PFSK-1 (cell line): ENCODE data around the gene C10orf95.

Experiments used
- FOXP2 ChIP-seq: optimal IDR thresholded peaks from 2 replicates; pipeline ENCODE3; 2011; ENCODE audit warnings: borderline replicate concordance, control low read depth, inconsistent platforms; ENCODE audit not compliant: insufficient read depth; ENCODE audit errors: extremely low read length, extremely low read depth
- POLR2AphosphoS5 ChIP-seq: IDR thresholded peaks from 2 replicates; pipeline ENCODE4 v1.6.1; 2012; ENCODE audit warnings: low read depth, mild to moderate bottlenecking, control low read depth, low read length, moderate library complexity
- SIN3A ChIP-seq: IDR thresholded peaks from 2 replicates; pipeline ENCODE4 v1.6.1; 2012; ENCODE audit warnings: mild to moderate bottlenecking, low read length, moderate library complexity, borderline replicate concordance; ENCODE audit not compliant: insufficient read depth
- TAF1 ChIP-seq: IDR thresholded peaks from 2 replicates; pipeline ENCODE4 v1.6.1; 2012; ENCODE audit warnings: low read length, control low read depth, borderline replicate concordance; ENCODE audit not compliant: insufficient read depth
- TF ChIP-seq, protein P1 (sequence below), 2 experiments: IDR thresholded peaks; 2 replicates each; pipeline versions ENCODE4 v1.6.1 to v1.8.0; 2011 to 2012; ENCODE audit warnings: low read depth in 2 of 2, low read length in 2 of 2, control low read depth in 1 of 2, inconsistent platforms in 1 of 2, mild to moderate bottlenecking in 1 of 2, moderate library complexity in 1 of 2; ENCODE audit not compliant: insufficient read depth in 1 of 2

Gene C10orf95

DNA sequence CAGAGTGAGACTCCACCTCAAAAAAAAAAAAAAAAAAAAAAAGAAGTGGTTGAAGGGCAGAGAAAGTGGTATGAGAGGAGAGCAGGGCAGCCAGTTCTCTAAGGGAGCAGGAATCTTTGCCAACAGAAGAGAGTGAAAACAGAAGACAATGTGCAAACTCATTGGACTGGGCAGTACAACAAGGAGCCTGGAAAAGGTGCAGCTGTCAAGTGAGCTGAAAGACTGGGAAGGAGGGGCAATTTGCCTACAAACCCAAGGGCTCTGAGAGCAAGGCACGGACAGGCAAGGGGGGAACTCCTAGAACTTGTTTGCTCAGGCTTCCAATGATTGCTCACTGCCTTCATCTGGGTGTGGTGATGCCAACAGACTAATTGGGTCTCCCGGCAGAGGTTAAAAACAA is 41.6 kb upstream of the C10orf95 start:
- TF ChIP-seq, protein P1, sequence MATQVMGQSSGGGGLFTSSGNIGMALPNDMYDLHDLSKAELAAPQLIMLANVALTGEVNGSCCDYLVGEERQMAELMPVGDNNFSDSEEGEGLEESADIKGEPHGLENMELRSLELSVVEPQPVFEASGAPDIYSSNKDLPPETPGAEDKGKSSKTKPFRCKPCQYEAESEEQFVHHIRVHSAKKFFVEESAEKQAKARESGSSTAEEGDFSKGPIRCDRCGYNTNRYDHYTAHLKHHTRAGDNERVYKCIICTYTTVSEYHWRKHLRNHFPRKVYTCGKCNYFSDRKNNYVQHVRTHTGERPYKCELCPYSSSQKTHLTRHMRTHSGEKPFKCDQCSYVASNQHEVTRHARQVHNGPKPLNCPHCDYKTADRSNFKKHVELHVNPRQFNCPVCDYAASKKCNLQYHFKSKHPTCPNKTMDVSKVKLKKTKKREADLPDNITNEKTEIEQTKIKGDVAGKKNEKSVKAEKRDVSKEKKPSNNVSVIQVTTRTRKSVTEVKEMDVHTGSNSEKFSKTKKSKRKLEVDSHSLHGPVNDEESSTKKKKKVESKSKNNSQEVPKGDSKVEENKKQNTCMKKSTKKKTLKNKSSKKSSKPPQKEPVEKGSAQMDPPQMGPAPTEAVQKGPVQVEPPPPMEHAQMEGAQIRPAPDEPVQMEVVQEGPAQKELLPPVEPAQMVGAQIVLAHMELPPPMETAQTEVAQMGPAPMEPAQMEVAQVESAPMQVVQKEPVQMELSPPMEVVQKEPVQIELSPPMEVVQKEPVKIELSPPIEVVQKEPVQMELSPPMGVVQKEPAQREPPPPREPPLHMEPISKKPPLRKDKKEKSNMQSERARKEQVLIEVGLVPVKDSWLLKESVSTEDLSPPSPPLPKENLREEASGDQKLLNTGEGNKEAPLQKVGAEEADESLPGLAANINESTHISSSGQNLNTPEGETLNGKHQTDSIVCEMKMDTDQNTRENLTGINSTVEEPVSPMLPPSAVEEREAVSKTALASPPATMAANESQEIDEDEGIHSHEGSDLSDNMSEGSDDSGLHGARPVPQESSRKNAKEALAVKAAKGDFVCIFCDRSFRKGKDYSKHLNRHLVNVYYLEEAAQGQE (IDR thresholded peaks at IDR 0.05; ENCODE audit: insufficient read depth in 1 of 2, low read depth in 2 of 2, low read length in 2 of 2), result no peak
- TF ChIP-seq FOXP2 (no peak), POLR2AphosphoS5 (no peak), TAF1 (no peak), SIN3A (no peak)

DNA sequence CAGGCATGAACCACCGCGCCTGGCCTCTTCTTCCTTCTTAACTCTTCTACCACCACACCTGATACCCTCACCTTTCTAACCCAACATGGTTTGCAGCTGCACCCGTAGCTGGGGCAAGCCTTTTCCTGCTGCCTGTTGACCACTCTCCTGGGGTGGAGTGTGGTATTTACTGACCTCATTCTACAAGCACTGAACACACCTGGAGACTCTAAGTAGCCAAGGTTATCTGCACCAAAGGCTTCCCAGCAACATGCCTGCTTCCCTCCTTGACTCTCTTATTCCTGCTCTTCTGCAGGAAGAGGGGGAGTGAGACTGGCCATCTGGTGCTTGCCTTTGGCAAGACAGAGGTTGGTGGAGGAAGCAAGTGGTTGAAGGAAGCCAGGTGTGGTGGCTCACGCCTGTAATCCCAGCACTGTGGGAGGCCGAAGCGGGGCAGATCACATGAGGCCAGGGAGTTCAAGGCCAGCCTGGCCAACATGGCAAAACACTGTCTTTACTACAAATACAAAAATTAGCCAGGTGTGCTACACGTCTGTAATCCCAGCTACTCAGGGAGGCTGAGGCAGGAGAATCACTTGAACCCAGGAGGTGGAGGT is 41.1 kb upstream of the C10orf95 start:
- TF ChIP-seq POLR2AphosphoS5 (no peak), SIN3A (no peak), FOXP2 (no peak), TAF1 (no peak)
- TF ChIP-seq, protein P1 (IDR thresholded peaks at IDR 0.05; ENCODE audit: insufficient read depth in 1 of 2, low read depth in 2 of 2, low read length in 2 of 2), result no peak

GRCh38 chr10:102491136-102491535 is 39.8 kb upstream of the C10orf95 start:
- TF ChIP-seq, protein P1 (IDR thresholded peaks at IDR 0.05; ENCODE audit: insufficient read depth in 1 of 2, low read depth in 2 of 2, low read length in 2 of 2), result no peak
- TF ChIP-seq TAF1 (no peak), SIN3A (no peak), FOXP2 (no peak), POLR2AphosphoS5 (no peak)

DNA sequence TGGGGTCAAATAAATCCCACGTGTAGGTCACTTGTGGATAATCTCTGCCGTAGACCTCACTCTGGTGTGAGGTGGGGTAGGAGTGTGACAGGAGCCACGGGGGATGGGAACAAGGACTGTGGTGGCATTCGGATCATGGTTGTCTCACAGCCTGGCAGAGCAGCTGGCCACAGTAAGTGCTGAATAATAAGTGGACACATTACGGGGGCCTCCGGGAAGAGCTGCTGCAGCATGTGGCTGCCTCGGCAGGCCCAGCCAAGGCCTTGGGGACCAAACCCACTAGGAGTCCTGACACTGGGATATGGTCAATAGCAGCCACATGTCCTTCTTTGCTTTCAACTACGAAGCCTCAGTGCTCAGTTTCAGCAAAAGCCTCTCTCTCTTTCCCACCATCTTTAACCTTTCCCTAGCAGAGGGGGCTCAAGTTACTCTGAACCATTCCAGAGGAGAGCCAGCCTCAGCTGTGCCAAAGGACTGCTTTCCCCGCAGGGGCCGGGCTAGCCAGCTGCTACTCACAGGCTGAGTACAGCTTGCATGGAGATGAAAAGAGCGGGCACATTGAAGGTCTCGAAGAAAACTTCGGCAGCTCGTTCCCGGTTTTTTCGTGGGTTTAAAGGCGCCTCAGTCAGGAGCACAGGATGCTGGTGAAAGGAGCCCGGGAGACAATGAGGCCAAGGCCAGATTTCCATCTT is 33.9 kb upstream of the C10orf95 start:
- TF ChIP-seq, protein P1 (IDR thresholded peaks at IDR 0.05; ENCODE audit: insufficient read depth in 1 of 2, low read depth in 2 of 2, low read length in 2 of 2), result no peak
- TF ChIP-seq SIN3A, result no peak
- TF ChIP-seq TAF1, result no peak
- TF ChIP-seq POLR2AphosphoS5, result no peak
- TF ChIP-seq FOXP2, result no peak
